Osteoblast (primary cell): ENCODE measurements around the gene PRKAR1B. TPM values are rescaled to one million over a fixed set of nuclear protein-coding genes. Genes with fewer than 3 reads are reported as not detected.

Source experiments
- DNase-seq: peaks from one replicate; pipeline ENCODE4 v3.0.0; 2011; ENCODE audit warnings: low spot score, mixed read lengths; ENCODE audit not compliant: insufficient read length; ENCODE audit errors: missing footprints
- H2AFZ ChIP-seq: 2 replicates; pipeline ENCODE4 v1.6.0; 2011; ENCODE audit warnings: mild to moderate bottlenecking, low read length
- H3K27ac ChIP-seq: 2 replicates; pipeline ENCODE4 v1.5.1; 2011; ENCODE audit warnings: mild to moderate bottlenecking, low read depth, low read length, moderate library complexity
- H3K27me3 ChIP-seq: 2 replicates; pipeline ENCODE4 v1.6.0; 2012; ENCODE audit warnings: mild to moderate bottlenecking, control low read depth, inconsistent platforms, low read length, moderate library complexity; ENCODE audit not compliant: insufficient read depth
- H3K36me3 ChIP-seq: 2 replicates; pipeline ENCODE4 v1.5.1; 2011; ENCODE audit warnings: mild to moderate bottlenecking, low read length, control low read depth, moderate library complexity; ENCODE audit not compliant: insufficient read depth
- H3K4me1 ChIP-seq: 2 replicates; pipeline ENCODE4 v1.5.1; 2011; ENCODE audit warnings: mild to moderate bottlenecking, low read length, control low read depth, moderate library complexity; ENCODE audit not compliant: insufficient read depth
- H3K4me2 ChIP-seq: 2 replicates; pipeline ENCODE4 v1.6.0; 2011; ENCODE audit warnings: mild to moderate bottlenecking, low read length; ENCODE audit not compliant: insufficient read depth
- H3K4me3 ChIP-seq: fragments of 200-600 bp; sonication (generic); 3 replicates; pipeline ENCODE4 v1.5.1; 2012; ENCODE audit warnings: mild to moderate bottlenecking, low read length, inconsistent platforms; ENCODE audit not compliant: insufficient read depth
- H3K79me2 ChIP-seq: 2 replicates; pipeline ENCODE4 v1.6.0; 2012; ENCODE audit warnings: mild to moderate bottlenecking, low read length, control low read depth, inconsistent platforms; ENCODE audit not compliant: insufficient read depth
- H3K9me3 ChIP-seq: 2 replicates; pipeline ENCODE4 v1.5.1; 2011; ENCODE audit warnings: low read depth, low read length, control low read depth
- H4K20me1 ChIP-seq: 2 replicates; pipeline ENCODE4 v1.6.0; 2012; ENCODE audit warnings: mild to moderate bottlenecking, low read length, control low read depth; ENCODE audit not compliant: insufficient read depth
- CTCF ChIP-seq: IDR thresholded peaks from 2 replicates; pipeline ENCODE4 v1.5.1; 2011; ENCODE audit warnings: mild to moderate bottlenecking, low read depth, low read length, moderate library complexity; ENCODE audit errors: extremely low read depth
- total RNA-seq: library from RNA; depleted of rRNA; stranded (reverse); fragments of >200 nt; gene quantifications from 2 replicates; pipeline ENCODE4 v1.2.3, GENCODE V29; 2012

The PRKAR1B gene
- total RNA-seq, 1 donor: 6.5 TPM

- H3K4me3 ChIP-seq: no peak overlapping the region
- no peaks in the 10 kb centered on the region for H3K9me3 ChIP-seq
- no peaks in the 10 kb centered on the region for H3K4me1 ChIP-seq
- no peaks in the 10 kb centered on the region for H3K27me3 ChIP-seq
- no peaks in the 10 kb centered on the region for H4K20me1 ChIP-seq
- no peak overlapping the region for H3K27ac ChIP-seq
- no peak overlapping the region for H2AFZ ChIP-seq
- H3K4me2 ChIP-seq: no peak overlapping the region
- TF ChIP-seq CTCF: no peak
- DNase-seq: no peak
- H3K79me2 ChIP-seq: no peaks in the 10 kb centered on the region
- no peaks in the 10 kb centered on the region for H3K36me3 ChIP-seq
Observed at GRCh38 chr7:573933-574381, 153.1 kb downstream of the PRKAR1B start.

- Histone ChIP-seq H4K20me1 (no peaks in the 10 kb centered on the region), H3K4me1 (no peaks in the 10 kb centered on the region), H3K4me3 (no peak overlapping the region), H3K9me3 (no peaks in the 10 kb centered on the region), H3K4me2 (no peak overlapping the region), H3K27me3 (no peaks in the 10 kb centered on the region), H2AFZ (no peak overlapping the region), H3K27ac (no peak overlapping the region), H3K79me2 (no peaks in the 10 kb centered on the region), H3K36me3 (no peaks in the 10 kb centered on the region)
- TF ChIP-seq CTCF: no peak
- no peak for DNase-seq
Observed at GRCh38 chr7:573269-573932, 153.7 kb downstream of the PRKAR1B start.

- Histone ChIP-seq H3K4me1 (no peaks in the 10 kb centered on the region), H3K27ac (no peak overlapping the region), H3K9me3 (no peaks in the 10 kb centered on the region), H3K79me2 (no peaks in the 10 kb centered on the region), H3K4me2 (no peak overlapping the region), H4K20me1 (no peaks in the 10 kb centered on the region), H3K27me3 (no peaks in the 10 kb centered on the region), H2AFZ (no peak overlapping the region), H3K4me3 (no peak overlapping the region), H3K36me3 (no peaks in the 10 kb centered on the region)
- DNase-seq: no peak
- no peak for TF ChIP-seq CTCF
Observed at GRCh38 chr7:572416-573268, 154.4 kb downstream of the PRKAR1B start.
